Thoracic aorta (tissue), 2 donors: ENCODE measurements around the gene MBD3. TPM values are rescaled to one million over a fixed set of nuclear protein-coding genes. Genes with fewer than 3 reads are reported as not detected.

ENCODE experiments used
- ATAC-seq: fragments of 150-250 bp; one replicate; pipeline ENCODE4 v1.8.0; 2017; ENCODE audit warnings: low read depth; ENCODE audit not compliant: insufficient number of reproducible peaks, low FRiP score
- DNase-seq: peaks from one replicate; pipeline ENCODE4 v3.0.0-alpha.2; 2020; ENCODE audit warnings: low spot score
- H3K27ac ChIP-seq, 2 donors: fragments of 200-600 bp; sonication (generic); 1 replicate in 1 of 2; 2 replicates in 1 of 2; pipeline ENCODE4 v1.5.1; 2016; ENCODE audit warnings: mild to moderate bottlenecking in 2 of 2, moderate library complexity in 2 of 2
- H3K27me3 ChIP-seq: fragments of 200-600 bp; sonication (generic); replicated peaks from 2 replicates; pipeline ENCODE4 v1.6.0; 2016; ENCODE audit warnings: mild to moderate bottlenecking; ENCODE audit not compliant: insufficient read depth
- H3K36me3 ChIP-seq: fragments of 200-600 bp; sonication (generic); one replicate; pipeline ENCODE4 v1.5.1; 2016
- H3K4me1 ChIP-seq, 2 donors: fragments of 200-600 bp; sonication (generic); 1 replicate in 1 of 2; 2 replicates in 1 of 2; pipeline versions ENCODE4 v1.5.1 to v1.6.0; 2016; ENCODE audit warnings: low read depth in 2 of 2, mild to moderate bottlenecking in 1 of 2; ENCODE audit not compliant: control insufficient read depth in 1 of 2
- H3K4me3 ChIP-seq: fragments of 200-600 bp; sonication (generic); 2 replicates; pipeline ENCODE4 v1.5.1; 2016; ENCODE audit warnings: mild to moderate bottlenecking
- H3K9me3 ChIP-seq: fragments of 200-600 bp; sonication (generic); 2 replicates; pipeline ENCODE4 v1.5.1; 2016
- total RNA-seq, 2 donors: library from RNA; depleted of rRNA; stranded (reverse); fragments of >200 nt; gene quantifications; one replicate each; pipeline versions ENCODE4 v1.1.0 to v1.2.3, GENCODE V29; 2016
- TF ChIP-seq, protein P1 (sequence below): fragments of 200-600 bp; sonication (generic); IDR thresholded peaks from one replicate; pipeline ENCODE4 v1.5.1; 2019; ENCODE audit warnings: antibody characterized with exemption

Gene MBD3
- total RNA-seq, 2 donors from 2014 or later, result 97.8 to 102 TPM

GRCh38 chr19:1622541-1622940 is 29.9 kb upstream of the MBD3 start:
- Histone ChIP-seq H3K27ac (no peak overlapping the region), H3K4me3 (no peak overlapping the region), H3K27me3 (no peaks in the 10 kb centered on the region), H3K9me3 (no peaks in the 10 kb centered on the region), H3K4me1 (no peaks in the 10 kb centered on the region), H3K36me3 (peaks cover 26% of the 10 kb centered on the region)
- ATAC-seq (no peak), DNase-seq (no peak)
- TF ChIP-seq, protein P1, sequence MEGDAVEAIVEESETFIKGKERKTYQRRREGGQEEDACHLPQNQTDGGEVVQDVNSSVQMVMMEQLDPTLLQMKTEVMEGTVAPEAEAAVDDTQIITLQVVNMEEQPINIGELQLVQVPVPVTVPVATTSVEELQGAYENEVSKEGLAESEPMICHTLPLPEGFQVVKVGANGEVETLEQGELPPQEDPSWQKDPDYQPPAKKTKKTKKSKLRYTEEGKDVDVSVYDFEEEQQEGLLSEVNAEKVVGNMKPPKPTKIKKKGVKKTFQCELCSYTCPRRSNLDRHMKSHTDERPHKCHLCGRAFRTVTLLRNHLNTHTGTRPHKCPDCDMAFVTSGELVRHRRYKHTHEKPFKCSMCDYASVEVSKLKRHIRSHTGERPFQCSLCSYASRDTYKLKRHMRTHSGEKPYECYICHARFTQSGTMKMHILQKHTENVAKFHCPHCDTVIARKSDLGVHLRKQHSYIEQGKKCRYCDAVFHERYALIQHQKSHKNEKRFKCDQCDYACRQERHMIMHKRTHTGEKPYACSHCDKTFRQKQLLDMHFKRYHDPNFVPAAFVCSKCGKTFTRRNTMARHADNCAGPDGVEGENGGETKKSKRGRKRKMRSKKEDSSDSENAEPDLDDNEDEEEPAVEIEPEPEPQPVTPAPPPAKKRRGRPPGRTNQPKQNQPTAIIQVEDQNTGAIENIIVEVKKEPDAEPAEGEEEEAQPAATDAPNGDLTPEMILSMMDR, result no peak

DNA sequence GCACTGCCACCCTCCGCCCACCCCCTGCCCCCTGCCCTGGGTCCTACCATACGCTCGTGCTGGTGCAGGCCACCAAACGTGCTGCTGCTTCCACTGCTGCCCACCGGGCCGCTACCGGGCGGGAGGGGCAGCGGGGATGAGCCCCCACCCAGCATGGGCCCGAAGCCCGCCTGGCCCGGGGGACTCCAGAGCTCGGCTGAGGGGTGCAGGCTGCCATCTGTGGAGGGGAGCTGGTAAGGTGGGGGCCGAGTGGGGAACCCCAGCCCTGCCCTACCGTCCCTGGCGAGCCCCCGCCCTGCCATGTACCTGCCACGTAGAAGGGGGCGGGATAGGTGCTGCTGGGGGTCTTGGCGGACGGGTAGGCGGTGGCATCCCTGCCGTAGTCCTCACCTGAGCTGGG is 29.3 kb upstream of the MBD3 start:
- ATAC-seq, result no peak
- Histone ChIP-seq H3K27me3 (no peaks in the 10 kb centered on the region), H3K36me3 (peaks cover 26% of the 10 kb centered on the region), H3K27ac (no peak overlapping the region), H3K4me1 (no peaks in the 10 kb centered on the region), H3K4me3 (no peak overlapping the region), H3K9me3 (no peaks in the 10 kb centered on the region)
- DNase-seq, result no peak
- TF ChIP-seq, protein P1, result no peak

- H3K4me1 ChIP-seq, result no peaks in the 10 kb centered on the region
- no peak for ATAC-seq
- H3K27ac ChIP-seq, result no peak overlapping the region
- DNase-seq, result no peak
- peaks cover 26% of the 10 kb centered on the region for H3K36me3 ChIP-seq
- TF ChIP-seq, protein P1, result no peak
- H3K9me3 ChIP-seq, result no peaks in the 10 kb centered on the region
- H3K4me3 ChIP-seq, result no peak overlapping the region
- H3K27me3 ChIP-seq, result no peaks in the 10 kb centered on the region
Measured at GRCh38 chr19:1621574-1621973, 28.9 kb upstream of the MBD3 start.

- Histone ChIP-seq H3K9me3 (no peaks in the 10 kb centered on the region), H3K27ac (no peak overlapping the region), H3K36me3 (peaks cover 26% of the 10 kb centered on the region), H3K4me1 (no peaks in the 10 kb centered on the region), H3K27me3 (no peaks in the 10 kb centered on the region), H3K4me3 (no peak overlapping the region)
- TF ChIP-seq, protein P1, result no peak
- ATAC-seq, result no peak
- no peak for DNase-seq
Measured at GRCh38 chr19:1621021-1621420, 28.4 kb upstream of the MBD3 start.

DNA sequence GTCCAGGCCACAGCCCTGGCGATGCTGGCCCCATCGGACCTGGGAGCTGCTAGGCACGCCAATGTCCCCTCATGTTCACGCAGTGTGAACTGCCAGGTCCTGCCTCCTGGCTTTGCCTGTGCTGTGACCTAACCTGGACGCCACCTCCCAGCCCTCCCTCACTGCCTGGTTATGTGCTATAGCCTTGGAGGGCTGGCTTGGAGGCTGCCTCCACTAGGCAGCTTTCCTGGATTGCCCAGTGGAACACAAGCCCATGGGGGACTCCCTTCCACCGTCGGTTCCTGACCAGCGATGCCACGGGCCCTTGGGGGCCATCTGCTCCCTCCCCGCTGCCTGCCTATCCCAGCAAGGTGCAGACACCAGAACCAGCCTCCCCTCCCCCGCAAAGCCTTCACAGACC is 27.8 kb upstream of the MBD3 start:
- ATAC-seq (no peak), DNase-seq (no peak)
- Histone ChIP-seq H3K4me1 (no peaks in the 10 kb centered on the region), H3K27me3 (no peaks in the 10 kb centered on the region), H3K27ac (no peak overlapping the region), H3K36me3 (peaks cover 26% of the 10 kb centered on the region), H3K4me3 (no peak overlapping the region), H3K9me3 (no peaks in the 10 kb centered on the region)
- TF ChIP-seq, protein P1, result no peak
